Stimulated activated CD8-positive, alpha-beta memory T cell treated with anti-CD3 and anti-CD28 coated beads, Interleukin-2, amount 100 ng/mL, for 1 hour (primary cell): ENCODE results near the gene NEGR1.
"Not testable (repeated sequence)": the region's sequence is repeated elsewhere in the genome, so short reads cannot be mapped to it uniquely, and the experiment has no call there.

ENCODE experiments used
- DNase-seq, 2 donors: peaks; one replicate each; pipeline ENCODE4 v3.0.0-alpha.2; 2020; ENCODE audit warnings: low read depth in 2 of 2

NEGR1 gene

DNA sequence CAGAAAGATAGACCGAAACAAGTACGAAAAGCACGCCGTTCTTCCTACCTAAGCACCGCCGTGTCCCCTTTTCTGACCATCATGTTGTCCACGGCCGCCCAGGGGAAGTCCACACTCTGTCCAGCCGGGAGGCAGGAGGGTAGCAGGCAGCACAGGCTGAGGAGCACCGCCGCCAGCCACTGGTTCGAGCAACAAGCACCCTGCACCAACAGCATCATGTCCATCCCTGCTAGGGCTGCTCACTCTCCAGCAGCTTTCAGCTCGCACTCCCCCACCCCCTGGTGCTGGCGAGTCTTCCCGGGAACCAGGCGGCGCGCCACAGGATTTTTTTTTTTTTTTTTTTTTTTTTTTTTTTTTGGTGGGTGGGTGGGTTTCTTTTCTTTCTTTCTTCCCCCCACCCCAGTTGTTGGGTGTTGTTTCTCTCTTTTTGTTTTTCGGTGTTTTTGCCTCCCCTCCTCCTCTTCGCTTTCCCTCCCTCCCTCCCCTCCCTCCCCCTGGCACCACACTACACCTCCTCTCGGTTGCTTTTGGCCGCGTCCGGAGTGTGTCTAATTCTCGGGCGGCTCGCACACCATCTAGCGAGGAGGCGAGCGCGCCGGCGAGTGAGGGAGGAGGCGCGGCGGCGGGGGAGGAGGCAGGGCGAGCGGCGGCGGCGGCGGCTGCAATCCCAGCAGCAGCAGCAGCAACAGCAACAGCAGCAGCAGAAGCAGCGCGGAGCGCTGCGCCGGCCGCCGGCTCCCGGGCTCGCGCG lies at the start of gene NEGR1:
Gene NEGR1, minus strand, starts transcription at position 269 of the 751 bp plus-strand sequence.
- no peak for DNase-seq

DNA sequence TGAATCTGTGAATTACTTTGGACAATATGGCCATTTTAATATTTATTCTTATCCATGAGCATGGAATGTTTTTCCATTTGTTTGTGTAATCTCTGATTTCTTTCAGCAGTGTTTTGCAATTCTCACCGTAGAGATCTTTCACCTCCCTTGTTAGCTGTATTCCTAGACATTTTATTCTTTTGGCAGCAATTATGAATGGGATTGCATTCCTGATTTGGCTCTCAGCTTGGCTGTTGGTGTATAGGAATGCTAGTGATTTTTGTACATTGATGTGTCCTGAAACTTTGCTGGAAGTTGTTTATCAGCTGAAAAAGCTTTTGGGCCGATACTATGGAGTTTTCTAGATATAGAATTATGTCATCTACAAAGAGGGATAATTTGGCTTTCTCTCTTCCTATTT lies 44.2 kb upstream of the NEGR1 start:
- DNase-seq, result no peak

GRCh38 chr1:72324451-72324850 lies 42.1 kb upstream of the NEGR1 start:
- no peak for DNase-seq

DNA sequence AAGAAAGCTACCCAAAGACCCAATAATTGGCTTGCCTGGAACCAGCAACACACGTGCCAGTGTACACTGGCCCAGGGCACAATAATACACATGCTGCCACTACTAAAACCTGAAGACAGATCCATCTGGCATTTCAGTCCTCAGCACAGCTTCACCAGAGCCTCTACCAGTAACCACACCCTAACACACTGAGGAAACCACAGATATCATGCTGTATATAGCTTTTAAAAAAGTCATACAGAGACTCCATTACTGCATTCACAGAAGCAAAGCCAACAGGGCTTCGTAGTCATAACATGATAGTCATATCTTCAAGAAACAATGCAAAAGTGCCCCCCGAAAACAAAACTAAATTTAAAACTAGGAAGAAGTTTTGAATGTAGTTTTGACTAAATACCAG lies 40.6 kb upstream of the NEGR1 start:
- DNase-seq, result no peak

DNA sequence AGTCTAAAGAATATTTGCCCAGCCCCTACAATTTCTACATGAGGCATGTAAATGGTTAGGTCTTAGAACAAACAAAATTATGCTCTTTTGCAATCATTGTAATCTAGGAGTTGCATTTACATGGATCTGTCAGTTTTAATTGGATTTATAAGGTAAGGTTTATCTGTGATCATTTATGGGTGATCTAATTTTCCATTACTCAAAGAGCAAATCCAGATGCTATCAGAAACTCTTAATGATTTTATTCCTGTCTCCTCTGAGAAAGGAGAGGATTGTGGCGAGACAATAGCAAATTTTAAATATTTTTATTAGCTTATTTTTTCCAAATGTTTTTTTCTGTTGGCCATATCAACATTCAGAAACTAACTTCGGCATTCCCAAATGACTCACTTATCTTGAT lies 14.2 kb upstream of the NEGR1 start:
- no peak for DNase-seq

DNA sequence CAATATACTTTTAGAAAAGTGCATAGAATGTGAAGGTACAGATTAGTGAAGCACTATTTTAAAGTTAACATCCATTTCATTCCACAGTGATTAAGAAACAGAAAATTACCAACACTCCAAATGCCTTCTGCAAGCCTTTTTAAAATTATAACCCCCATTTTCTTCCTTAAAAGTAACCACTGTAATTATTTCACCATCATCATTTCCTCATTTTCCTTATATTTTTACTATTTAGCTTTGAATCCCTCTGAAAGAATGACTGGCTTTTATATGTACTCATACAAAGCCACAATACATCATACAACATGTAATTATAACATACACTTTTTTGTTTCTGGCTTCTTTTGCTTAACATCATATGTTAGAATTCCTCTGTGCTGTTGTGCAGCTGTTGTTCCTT lies 6.5 kb upstream of the NEGR1 start:
- no peak for DNase-seq

DNA sequence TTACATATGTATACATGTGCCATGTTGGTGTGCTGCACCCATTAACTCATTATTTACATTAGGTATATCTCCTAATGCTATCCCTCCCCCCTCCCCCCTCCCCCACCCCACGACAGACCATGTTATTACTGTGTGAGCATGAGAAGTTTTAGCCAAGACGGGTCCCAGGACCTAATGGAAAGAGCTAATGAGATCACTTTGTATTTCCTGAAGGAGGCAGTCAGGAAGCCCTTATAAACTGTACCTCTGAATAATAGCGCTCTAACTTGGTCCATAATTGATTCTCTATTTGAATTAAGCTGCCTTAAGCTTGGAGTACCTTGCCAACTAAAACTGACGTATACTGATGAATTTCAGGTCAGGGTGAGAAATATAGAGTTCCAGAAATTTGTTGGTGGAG lies 4.1 kb upstream of the NEGR1 start:
- DNase-seq, result no peak

DNA sequence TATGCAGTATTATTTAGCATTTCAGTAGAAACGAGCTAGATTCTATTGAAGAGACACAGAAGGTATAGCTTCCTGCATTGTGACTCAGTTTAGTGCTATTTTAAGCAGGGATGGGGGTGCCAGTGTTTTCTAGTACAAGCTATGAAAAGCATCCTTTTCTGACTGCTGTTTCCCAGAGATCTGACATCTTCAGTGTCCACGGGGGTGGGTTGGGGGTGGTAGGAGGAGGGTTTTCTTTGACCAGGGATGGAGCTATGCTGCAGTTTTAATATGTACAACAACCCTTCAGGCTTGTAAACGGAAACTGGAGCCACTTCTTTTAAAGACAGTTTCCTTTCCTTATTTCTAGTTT lies 2.7 kb upstream of the NEGR1 start:
- DNase-seq, result no peak

DNA sequence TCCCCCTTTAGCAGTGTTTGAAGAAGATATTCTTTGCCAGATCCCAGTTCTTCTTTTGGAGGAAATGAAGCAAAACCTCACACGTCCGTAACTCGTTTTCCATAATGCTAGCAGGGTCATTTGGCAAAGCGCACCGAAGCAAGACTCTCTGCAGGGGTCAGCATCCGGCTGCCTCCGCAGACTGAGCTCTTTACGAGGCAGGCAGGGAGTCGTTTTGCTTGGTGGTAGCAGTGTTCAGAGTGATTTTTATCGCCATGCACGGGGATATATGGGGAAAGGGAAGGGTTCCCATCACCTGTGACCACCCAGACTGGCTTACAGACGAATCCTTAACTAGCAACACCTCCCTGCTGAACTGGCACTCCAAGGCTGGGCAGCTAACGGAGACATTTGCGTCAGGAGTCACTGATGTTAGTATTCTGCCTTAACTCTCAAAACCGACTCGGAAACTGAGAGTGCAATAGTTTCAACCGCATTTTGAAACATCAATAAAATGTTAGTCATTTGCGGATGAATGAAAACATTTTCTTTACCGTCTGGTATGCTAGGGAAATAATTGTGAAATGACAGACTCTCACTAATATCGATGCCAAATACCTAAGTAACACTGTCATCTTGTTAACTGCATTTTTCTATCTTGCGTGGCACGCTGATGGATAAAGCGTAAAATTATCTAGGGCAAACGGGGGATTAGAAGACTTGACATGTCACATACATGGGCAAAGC lies 2.2 kb upstream of the NEGR1 start:
- DNase-seq, result no peak

DNA sequence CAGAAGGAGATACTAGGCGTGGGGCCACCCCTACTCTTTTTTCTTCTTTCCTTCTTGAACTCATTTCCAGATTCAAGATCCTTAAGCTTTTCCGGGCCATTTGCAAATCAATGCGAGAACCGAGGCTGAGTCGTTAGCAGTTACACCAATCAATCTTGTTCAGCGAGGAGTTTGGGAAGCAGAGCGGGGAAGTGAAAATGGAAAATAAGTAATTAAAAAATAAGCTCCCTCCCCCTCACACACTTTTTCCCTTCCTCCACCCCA lies 1.7 kb upstream of the NEGR1 start:
- no peak for DNase-seq

DNA sequence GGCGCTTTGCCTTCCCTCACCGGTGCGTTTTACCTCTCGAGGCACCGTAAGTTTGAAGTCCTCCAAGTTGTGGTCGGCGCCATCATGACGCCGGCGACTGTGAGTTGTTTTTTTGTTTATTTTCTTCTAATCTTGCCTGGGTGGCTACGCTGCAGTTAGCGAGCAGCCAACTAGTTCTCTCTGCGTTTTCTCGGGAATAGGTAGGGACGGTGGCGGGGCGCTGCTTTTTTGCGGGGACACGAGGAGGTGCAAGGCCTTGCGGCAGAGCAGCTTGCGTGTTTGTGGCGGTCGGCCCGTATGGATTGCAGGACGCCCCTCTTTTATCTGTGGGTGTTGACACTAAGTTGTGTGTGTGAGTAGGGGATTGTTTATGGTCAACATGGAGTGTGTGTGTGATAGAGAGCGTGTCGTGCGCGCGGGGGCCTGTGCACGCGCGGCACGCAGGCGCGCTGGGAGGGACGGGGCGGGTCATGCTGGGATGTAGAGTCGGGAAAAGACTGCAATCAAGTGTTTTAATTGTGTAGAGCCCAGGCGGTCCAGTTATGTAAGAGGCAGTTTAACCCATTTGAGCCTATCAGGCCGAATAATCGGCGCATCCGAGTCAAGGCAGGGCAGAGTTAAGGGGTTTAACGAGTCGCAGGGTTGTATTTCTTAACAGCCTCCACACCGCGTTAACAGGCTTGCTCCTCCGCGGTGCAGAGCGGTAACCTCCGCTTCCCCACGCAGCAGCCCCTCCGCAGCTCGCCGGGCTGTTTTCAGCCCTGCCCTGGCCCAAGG lies 1.2 kb upstream of the NEGR1 start:
- DNase-seq, result no peak

- DNase-seq, result no peak
These were observed 625 bp upstream of the NEGR1 start for GRCh38 chr1:72283022-72283306.

DNA sequence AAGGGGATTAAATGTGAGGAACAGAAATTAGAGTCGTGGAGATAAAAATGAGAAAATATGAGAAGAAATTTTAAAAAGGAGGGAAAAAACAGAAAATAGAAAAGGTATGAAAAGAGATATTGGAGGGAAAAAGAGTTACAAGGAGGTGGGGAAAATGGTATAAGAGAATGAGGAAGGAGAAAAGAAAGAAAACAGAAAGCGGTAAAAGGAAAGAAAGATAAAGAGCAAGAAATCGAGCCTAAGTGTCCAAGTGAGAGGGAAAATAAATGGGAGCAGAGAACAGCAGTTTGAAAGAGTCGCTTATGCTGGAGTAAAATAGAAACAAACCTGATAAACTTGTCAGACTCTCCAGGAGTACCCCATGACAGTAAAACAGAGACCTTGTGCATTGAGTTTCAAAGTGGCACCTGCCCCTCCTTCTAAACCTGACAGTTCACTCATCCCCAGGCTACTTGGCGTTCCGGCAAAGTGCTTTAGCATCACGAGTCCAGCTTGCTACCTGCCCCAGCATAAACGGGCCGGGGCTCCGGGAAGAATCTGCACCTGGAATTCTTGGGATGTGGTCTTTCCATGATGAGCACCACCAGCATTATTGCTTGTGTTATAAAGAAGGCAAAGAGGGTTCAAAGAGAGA lies 585 bp downstream of the NEGR1 start:
- DNase-seq, result no peak

GRCh38 chr1:72281144-72281543 lies 1.2 kb downstream of the NEGR1 start:
- no peak for DNase-seq

- no peak for DNase-seq
These were observed 1.6 kb downstream of the NEGR1 start for GRCh38 chr1:72280711-72281110.

GRCh38 chr1:72280131-72280530 lies 2.2 kb downstream of the NEGR1 start:
- DNase-seq, result no peak

- no peak for DNase-seq
These were observed 3.9 kb downstream of the NEGR1 start for GRCh38 chr1:72278461-72278860.

GRCh38 chr1:72271555-72272085 lies 10.7 kb downstream of the NEGR1 start:
- no peak for DNase-seq

DNA sequence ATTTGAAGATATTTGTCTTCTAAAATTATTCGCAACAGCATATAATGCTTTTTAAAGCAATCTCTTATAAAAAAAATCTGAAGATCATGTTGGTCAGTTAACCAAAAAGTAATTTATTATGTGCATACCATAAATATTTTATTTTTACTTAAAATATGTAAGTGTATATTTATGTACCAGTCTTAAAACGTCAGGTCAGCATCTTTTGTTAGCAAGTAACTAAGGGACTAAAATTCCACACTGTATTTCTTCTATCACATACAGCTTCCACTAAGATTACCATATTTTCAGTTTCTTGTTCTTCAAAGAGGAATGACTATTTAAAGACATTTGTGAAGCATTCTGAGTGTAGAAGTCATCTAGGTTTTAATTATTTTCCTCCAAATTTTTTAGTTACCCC lies 19.6 kb downstream of the NEGR1 start:
- DNase-seq, result no peak

DNA sequence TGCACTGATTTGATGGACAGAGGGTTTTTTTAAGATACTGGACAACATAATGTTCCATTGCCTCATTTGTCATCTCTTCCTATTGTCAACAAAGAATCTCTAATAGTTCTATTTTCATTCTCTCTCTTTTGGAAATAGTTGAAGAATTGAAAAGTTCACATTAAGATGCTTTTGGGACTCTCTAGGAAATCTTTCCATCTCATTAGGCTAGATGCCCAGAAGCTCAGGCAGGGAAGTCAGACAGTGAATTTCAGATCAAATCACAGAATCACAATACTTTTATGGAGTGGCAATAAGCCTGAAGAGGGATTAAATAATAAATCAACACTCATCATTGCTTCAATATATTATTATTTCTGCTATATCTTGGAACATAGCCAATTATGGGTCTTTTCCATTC lies 29.2 kb downstream of the NEGR1 start:
- DNase-seq, result no peak

- no peak for DNase-seq
These were observed 40.9 kb downstream of the NEGR1 start for GRCh38 chr1:72241397-72241796.

- not testable (repeated sequence) for DNase-seq
These were observed 46.4 kb downstream of the NEGR1 start for GRCh38 chr1:72235931-72236330.

- DNase-seq, result no peak
These were observed 47.3 kb downstream of the NEGR1 start for GRCh38 chr1:72235062-72235461.
